A549 (cell line): ENCODE data around the gene RPH3AL.

Source experiments
- GATA3 ChIP-seq: IDR thresholded peaks from 2 replicates; pipeline ENCODE4 v1.6.1; 2012; ENCODE audit warnings: borderline replicate concordance
- JUNB ChIP-seq: fragments of >200 bp; sonication (Bioruptor Twin); formaldehyde crosslinking; IDR thresholded peaks from 2 replicates; pipeline ENCODE4 v1.6.1; 2016
- MAFK ChIP-seq: fragments of 450-650 bp; IDR thresholded peaks from 2 replicates; pipeline ENCODE4 v1.6.1; 2014; ENCODE audit not compliant: partially characterized antibody
- POLR2A ChIP-seq: IDR thresholded peaks from 2 replicates; pipeline ENCODE4 v1.6.1; 2012; ENCODE audit warnings: mild to moderate bottlenecking, low read length
- RAD21 ChIP-seq, 2 experiments: fragments of >200 bp in 1 of 2; sonication (Bioruptor Twin) in 1 of 2; formaldehyde crosslinking in 1 of 2; IDR thresholded peaks in 1 of 2; conservative IDR thresholded peaks in 1 of 2; 2 replicates in 1 of 2; 3 replicates in 1 of 2; pipeline ENCODE4 v1.6.1; 2012 to 2018; ENCODE audit warnings: inconsistent platforms in 1 of 2
- TF ChIP-seq, protein P1 (sequence below): fragments of 450-650 bp; IDR thresholded peaks from 2 replicates; pipeline ENCODE4 v1.6.1; 2014; ENCODE audit warnings: antibody characterized with exemption
- TF ChIP-seq, protein P2 (sequence below): fragments of >200 bp; sonication (Bioruptor Twin); formaldehyde crosslinking; IDR thresholded peaks from 3 replicates; pipeline ENCODE4 v1.5.1; 2016

DNA sequence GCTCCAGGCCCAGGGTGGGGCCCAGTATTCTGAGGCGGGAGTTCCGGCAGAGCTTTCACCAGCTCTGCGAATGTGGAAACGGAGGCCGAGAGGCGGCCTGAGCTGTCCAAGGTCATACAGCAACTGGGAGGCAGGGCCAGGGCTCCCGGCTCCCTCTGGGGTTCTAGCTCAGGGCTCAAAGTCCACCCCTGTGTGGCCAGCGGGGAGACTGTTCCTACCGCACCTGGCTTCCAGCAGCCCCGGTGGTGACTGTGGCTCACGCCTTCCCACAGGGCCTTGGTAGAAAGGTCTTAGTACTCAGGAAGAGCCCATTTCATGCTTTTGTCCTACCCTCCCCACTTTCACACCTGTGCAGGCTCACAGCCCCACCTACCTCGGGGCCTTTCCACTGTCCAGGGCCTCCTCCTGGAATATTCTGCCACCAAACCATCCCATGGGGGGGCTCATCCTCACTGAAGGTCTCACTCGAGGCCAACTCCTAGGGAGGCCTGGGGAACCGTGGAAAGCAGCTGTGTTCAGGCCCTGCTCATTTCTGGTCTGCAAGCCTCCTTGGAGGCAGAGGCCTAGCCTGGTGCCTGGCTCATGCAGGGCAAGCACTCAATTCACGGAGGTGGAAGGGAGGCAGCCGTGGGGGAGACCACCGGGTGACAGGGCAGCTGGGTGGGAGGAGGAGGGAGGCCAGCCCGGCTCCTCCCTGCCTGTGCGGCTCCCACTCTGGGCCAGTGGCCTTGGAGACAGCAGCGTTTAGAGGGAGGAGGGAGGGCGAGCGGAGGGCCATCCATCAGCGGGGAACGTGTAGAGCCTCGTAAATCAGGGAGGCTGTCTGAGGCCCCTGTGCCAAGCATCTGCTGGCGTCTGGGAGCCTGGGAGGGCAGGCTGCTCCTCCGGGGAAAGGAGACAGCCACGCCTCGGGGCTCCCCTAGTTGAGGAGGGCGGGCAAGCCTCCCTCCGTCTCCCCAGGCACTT lies 158.5 kb downstream of the RPH3AL start:
- TF ChIP-seq GATA3 (no peak), POLR2A (no peak), RAD21 (conservative IDR thresholded peaks at IDR 0.05 in 1 of 2, IDR thresholded peaks at IDR 0.05 in 1 of 2) (no peak), JUNB (no peak), MAFK (no peak)
- TF ChIP-seq, protein P1, sequence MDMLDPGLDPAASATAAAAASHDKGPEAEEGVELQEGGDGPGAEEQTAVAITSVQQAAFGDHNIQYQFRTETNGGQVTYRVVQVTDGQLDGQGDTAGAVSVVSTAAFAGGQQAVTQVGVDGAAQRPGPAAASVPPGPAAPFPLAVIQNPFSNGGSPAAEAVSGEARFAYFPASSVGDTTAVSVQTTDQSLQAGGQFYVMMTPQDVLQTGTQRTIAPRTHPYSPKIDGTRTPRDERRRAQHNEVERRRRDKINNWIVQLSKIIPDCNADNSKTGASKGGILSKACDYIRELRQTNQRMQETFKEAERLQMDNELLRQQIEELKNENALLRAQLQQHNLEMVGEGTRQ = no peak
- TF ChIP-seq, protein P2, sequence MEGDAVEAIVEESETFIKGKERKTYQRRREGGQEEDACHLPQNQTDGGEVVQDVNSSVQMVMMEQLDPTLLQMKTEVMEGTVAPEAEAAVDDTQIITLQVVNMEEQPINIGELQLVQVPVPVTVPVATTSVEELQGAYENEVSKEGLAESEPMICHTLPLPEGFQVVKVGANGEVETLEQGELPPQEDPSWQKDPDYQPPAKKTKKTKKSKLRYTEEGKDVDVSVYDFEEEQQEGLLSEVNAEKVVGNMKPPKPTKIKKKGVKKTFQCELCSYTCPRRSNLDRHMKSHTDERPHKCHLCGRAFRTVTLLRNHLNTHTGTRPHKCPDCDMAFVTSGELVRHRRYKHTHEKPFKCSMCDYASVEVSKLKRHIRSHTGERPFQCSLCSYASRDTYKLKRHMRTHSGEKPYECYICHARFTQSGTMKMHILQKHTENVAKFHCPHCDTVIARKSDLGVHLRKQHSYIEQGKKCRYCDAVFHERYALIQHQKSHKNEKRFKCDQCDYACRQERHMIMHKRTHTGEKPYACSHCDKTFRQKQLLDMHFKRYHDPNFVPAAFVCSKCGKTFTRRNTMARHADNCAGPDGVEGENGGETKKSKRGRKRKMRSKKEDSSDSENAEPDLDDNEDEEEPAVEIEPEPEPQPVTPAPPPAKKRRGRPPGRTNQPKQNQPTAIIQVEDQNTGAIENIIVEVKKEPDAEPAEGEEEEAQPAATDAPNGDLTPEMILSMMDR = no peak
